ENCODE data around the gene STK32C. TPM values are rescaled to one million over a fixed set of nuclear protein-coding genes. Genes with fewer than 3 reads are reported as not detected.
"Not testable (repeated sequence)": the region's sequence is repeated elsewhere in the genome, so short reads cannot be mapped to it uniquely, and the experiment has no call there.

The STK32C gene
- total RNA-seq, 1 experiment from 2014 or later, result 16.5 TPM

- DNase-seq (ENCODE audit: low spot score), result peak; percentile 63
- CTCF ChIA-PET, result interaction anchor here (0.6 kb wide), 1 partner anchor 73 kb away, joined by 3 read pairs; no protein-coding TSS in a partner anchor
- Histone ChIP-seq H3K4me1 (ENCODE audit: insufficient read depth, low read length, poor library complexity, severe bottlenecking) (peaks cover 31% of the 10 kb centered on the region), H3K4me3 (ENCODE audit: low read depth, low read length, poor library complexity, severe bottlenecking) (no peak overlapping the region), H3K27ac (ENCODE audit: low read depth, low read length, poor library complexity, severe bottlenecking) (no peak overlapping the region), H3K9me3 (ENCODE audit: low read depth, low read length, poor library complexity, severe bottlenecking) (no peaks in the 10 kb centered on the region), H3K36me3 (ENCODE audit: insufficient read depth, low read length, poor library complexity, severe bottlenecking) (no peaks in the 10 kb centered on the region), H3K27me3 (replicated peaks; ENCODE audit: insufficient read depth, low read depth, low read length, poor library complexity) (no peaks in the 10 kb centered on the region)
- intact Hi-C loops (cut with micrococcal nuclease; ENCODE audit: unreplicated experiment), result no loop called here
- POLR2A ChIA-PET (ENCODE audit: low non-redundant PET), result no interaction called here
- no TSS peak for BruUV-seq (replicated peaks)
- TF ChIP-seq EZH2 (IDR thresholded peaks at IDR 0.05; ENCODE audit: borderline replicate concordance, low read depth, low read length, poor library complexity, severe bottlenecking) (no peak), CTCF (conservative IDR thresholded peaks at IDR 0.05; ENCODE audit: low read depth, low read length) (no peak)
Observed at GRCh38 chr10:132319853-132320653, 12.3 kb upstream of the STK32C start.

DNA sequence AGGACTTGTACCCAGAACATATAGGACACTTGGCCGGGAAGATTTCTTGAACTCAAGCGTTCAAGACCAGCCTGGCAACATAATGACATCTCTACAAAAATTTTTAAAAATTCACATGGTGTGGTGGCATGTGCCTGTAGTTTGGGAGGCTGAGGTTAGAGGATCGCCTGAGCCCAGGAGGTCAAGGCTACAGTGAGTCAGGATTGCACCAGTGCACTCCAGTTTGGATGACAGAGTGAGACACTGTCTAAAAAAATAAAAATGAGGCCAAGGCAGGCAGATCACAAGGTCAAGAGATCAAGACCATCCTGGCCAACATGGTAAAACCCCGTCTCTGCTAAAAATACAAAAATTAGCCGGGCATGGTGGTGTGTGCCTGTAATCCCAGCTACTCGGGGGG lies 9.7 kb upstream of the STK32C start:
- POLR2A ChIA-PET (ENCODE audit: low non-redundant PET), result not testable (repeated sequence)

GRCh38 chr10:132316133-132316532 lies 8.4 kb upstream of the STK32C start:
- BruUV-seq (replicated peaks), result no TSS peak
- Histone ChIP-seq H3K27ac (ENCODE audit: low read depth, low read length, poor library complexity, severe bottlenecking) (no peak overlapping the region), H3K36me3 (ENCODE audit: insufficient read depth, low read length, poor library complexity, severe bottlenecking) (no peaks in the 10 kb centered on the region), H3K9me3 (ENCODE audit: low read depth, low read length, poor library complexity, severe bottlenecking) (peaks cover 6% of the 10 kb centered on the region), H3K4me1 (ENCODE audit: insufficient read depth, low read length, poor library complexity, severe bottlenecking) (peaks cover 13% of the 10 kb centered on the region), H3K4me3 (ENCODE audit: low read depth, low read length, poor library complexity, severe bottlenecking) (no peak overlapping the region), H3K27me3 (replicated peaks; ENCODE audit: insufficient read depth, low read depth, low read length, poor library complexity) (no peaks in the 10 kb centered on the region)
- ChIA-PET CTCF (no interaction called here), POLR2A (ENCODE audit: low non-redundant PET) (no interaction called here)
- DNase-seq (ENCODE audit: low spot score), result no peak
- TF ChIP-seq CTCF (conservative IDR thresholded peaks at IDR 0.05; ENCODE audit: low read depth, low read length), result no peak
- no peak for TF ChIP-seq EZH2 (IDR thresholded peaks at IDR 0.05; ENCODE audit: borderline replicate concordance, low read depth, low read length, poor library complexity, severe bottlenecking)
- intact Hi-C loops (cut with micrococcal nuclease; ENCODE audit: unreplicated experiment), result no loop called here

More for the DNA sequence above, 9.7 kb upstream of the STK32C start:
- CTCF ChIA-PET; H3K27me3 ChIP-seq (replicated peaks; ENCODE audit: insufficient read depth, low read depth, low read length, poor library complexity); intact Hi-C loops (cut with micrococcal nuclease; ENCODE audit: unreplicated experiment); H3K4me3 ChIP-seq (ENCODE audit: low read depth, low read length, poor library complexity, severe bottlenecking); BruUV-seq (replicated peaks); H3K9me3 ChIP-seq (ENCODE audit: low read depth, low read length, poor library complexity, severe bottlenecking); H3K27ac ChIP-seq (ENCODE audit: low read depth, low read length, poor library complexity, severe bottlenecking); DNase-seq (ENCODE audit: low spot score); H3K36me3 ChIP-seq (ENCODE audit: insufficient read depth, low read length, poor library complexity, severe bottlenecking): not testable (repeated sequence)
- H3K4me1 ChIP-seq (ENCODE audit: insufficient read depth, low read length, poor library complexity, severe bottlenecking), result peaks cover 20% of the 10 kb centered on the region

DNA sequence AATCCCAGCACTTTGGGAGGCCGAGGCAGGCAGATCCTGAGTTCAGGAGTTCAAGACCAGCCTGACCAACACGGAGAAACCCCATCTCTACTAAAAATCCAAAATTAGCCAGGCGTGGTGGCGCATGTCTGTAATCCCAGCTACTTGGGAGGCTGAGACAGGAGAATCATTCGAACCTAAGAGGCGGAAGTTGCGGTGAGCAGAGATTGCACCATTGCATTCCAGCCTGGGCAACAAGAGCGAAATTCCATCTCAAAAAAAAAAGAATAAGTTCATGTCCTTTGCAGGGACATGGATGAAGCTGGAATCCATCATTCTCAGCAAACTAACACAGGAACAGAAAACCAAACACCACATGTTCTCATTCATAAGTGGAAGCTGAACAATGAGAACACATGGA lies 7.1 kb upstream of the STK32C start:
- BruUV-seq (replicated peaks); H3K36me3 ChIP-seq (ENCODE audit: insufficient read depth, low read length, poor library complexity, severe bottlenecking); H3K27ac ChIP-seq (ENCODE audit: low read depth, low read length, poor library complexity, severe bottlenecking); H3K4me3 ChIP-seq (ENCODE audit: low read depth, low read length, poor library complexity, severe bottlenecking); intact Hi-C loops (cut with micrococcal nuclease; ENCODE audit: unreplicated experiment); POLR2A ChIA-PET (ENCODE audit: low non-redundant PET); H3K4me1 ChIP-seq (ENCODE audit: insufficient read depth, low read length, poor library complexity, severe bottlenecking); H3K27me3 ChIP-seq (replicated peaks; ENCODE audit: insufficient read depth, low read depth, low read length, poor library complexity); CTCF ChIA-PET; H3K9me3 ChIP-seq (ENCODE audit: low read depth, low read length, poor library complexity, severe bottlenecking); DNase-seq (ENCODE audit: low spot score): not testable (repeated sequence)

All from A673 (cell line).